Psoas muscle (tissue), 8 donors: ENCODE measurements around the gene CLASRP. TPM values are rescaled to one million over a fixed set of nuclear protein-coding genes. Genes with fewer than 3 reads are reported as not detected.
"Not testable (repeated sequence)": the region's sequence is repeated elsewhere in the genome, so short reads cannot be mapped to it uniquely, and the experiment has no call there.

Experiments
- ATAC-seq, 4 donors: fragments of 200-7000 bp; cut with Tn5 transposase; one replicate each; pipeline ENCODE4 v1.9.1; 2020; ENCODE audit warnings: moderate library complexity in 3 of 4, mild to moderate bottlenecking in 2 of 4
- DNase-seq, 2 donors: peaks; one replicate each; pipeline ENCODE4 v3.0.0-alpha.2; 2020
- H3K27ac ChIP-seq: fragments of 200-600 bp; one replicate; pipeline ENCODE4 v1.8.0; 2022
- H3K27me3 ChIP-seq, 3 donors: fragments of 200-600 bp in 1 of 3; one replicate each; pipeline versions ENCODE4 v1.6.1 to v1.8.0; 2013 to 2022; ENCODE audit warnings: low read length in 2 of 3, mild to moderate bottlenecking in 2 of 3, moderate library complexity in 1 of 3; ENCODE audit not compliant: insufficient read depth in 3 of 3
- H3K36me3 ChIP-seq, 2 donors: fragments of 200-600 bp in 1 of 2; one replicate each; pipeline versions ENCODE4 v1.6.1 to v1.8.0; 2013 to 2022; ENCODE audit warnings: low read depth in 1 of 2, mild to moderate bottlenecking in 1 of 2, moderate library complexity in 1 of 2; ENCODE audit not compliant: insufficient read depth in 1 of 2
- H3K4me1 ChIP-seq: fragments of 200-600 bp; one replicate; pipeline ENCODE4 v1.8.0; 2022
- H3K4me3 ChIP-seq: fragments of 200-600 bp; one replicate; pipeline ENCODE4 v1.8.0; 2022; ENCODE audit warnings: mild to moderate bottlenecking
- H3K9me3 ChIP-seq: fragments of 200-600 bp; one replicate; pipeline ENCODE4 v1.8.0; 2022
- WGBS, 3 donors: extraction: QIAGEN DNeasy Blood & Tissue Kit; methylation state at CpG; one replicate each; pipeline versions ENCODE4 v1.1.6 to v1.1.7; 2013; 5-methylcytosine and 5-hydroxymethylcytosine counted together
- intact Hi-C, 2 donors: fragments of 100-400 bp; cut with DNase I; formaldehyde crosslinking; loops; one replicate each; pipeline versions ENCODE4 v1.11.0 to v1.14.2; 2022
- polyA plus RNA-seq, 3 donors: library from polyadenylated mRNA; stranded (reverse); fragments of 200-250 nt; gene quantifications; one replicate each; pipeline ENCODE4 v1.2.3, GENCODE V29; 2013
- total RNA-seq, 4 donors: library from RNA; stranded (reverse); fragmentation: NEBNext Ultra II Directional in 2 of 4; extraction: Animal tissue kit (Norgen Biotek cat#: 25700) in 2 of 4; gene quantifications; one replicate each; pipeline versions ENCODE4 v1.2.1 to v1.2.4, GENCODE V29; 2021 to 2023
- TF ChIP-seq, protein P1 (sequence below): fragments of 200-600 bp; IDR thresholded peaks from one replicate; pipeline ENCODE4 v1.8.0; 2022; ENCODE audit warnings: antibody characterized with exemption
- donor health status: healthy with polysubstance abuse.
- donor health status: DM: no; HTN: no; CAD: no; lungs with moderate emphysema.
- donor health status: Bipolar disorder and iron deficiency.
- donor health status: healthy.
- donor health status: DM: yes; HTN: yes; CAD: no.
- donor health status: DM: no; HTN: no; CAD: no.
- donor health status: DM: no; HTN: no; CAD: no.
- donor health status: DM: yes; HTN: yes; CAD: no.

CLASRP gene
- total and polyA plus RNA-seq, 7 donors: 30.8 to 65.9 (median 37.4) TPM

DNA sequence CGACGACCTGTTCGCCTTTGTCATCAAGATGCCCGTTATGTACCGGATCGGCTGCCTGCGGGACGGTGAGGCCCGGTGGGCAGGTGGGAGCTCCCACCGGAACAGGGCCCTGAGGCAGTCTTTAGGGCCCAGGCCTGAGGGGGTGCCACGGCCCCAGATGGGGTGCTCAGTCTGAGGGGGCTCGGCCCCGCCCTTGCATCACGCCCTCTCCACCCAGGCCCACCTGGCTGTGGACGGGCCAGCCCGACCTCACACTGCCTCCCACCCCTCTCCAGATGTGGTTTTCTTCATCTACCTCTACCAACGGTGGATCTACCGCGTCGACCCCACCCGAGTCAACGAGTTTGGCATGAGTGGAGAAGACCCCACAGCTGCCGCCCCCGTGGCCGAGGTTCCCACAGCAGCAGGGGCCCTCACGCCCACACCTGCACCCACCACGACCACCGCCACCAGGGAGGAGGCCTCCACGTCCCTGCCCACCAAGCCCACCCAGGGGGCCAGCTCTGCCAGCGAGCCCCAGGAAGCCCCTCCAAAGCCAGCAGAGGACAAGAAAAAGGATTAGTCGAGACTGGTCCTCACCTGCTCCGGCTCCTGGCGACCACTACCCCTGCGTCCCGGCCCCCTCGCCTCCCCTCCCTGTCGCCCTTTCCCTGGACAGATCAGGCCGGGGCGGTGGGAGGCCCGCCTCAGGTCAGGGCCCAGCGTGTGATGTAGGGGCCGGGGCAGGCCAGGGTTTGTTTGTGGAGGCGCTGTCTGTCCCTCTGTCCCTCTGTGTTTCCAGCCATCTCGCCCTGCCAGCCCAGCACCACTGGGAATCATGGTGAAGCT, 46.3 kb upstream of the CLASRP start:
- no peaks in the 10 kb centered on the region for H3K4me1 ChIP-seq
- no peaks in the 10 kb centered on the region for H3K9me3 ChIP-seq
- peaks cover 6 to 50% of the 10 kb centered on the region in 2 donors for H3K36me3 ChIP-seq
- no peak for DNase-seq
- 84 to 89% (median 89%) methylated on average over 36 to 44 of the region's 44 CpGs for WGBS, 3 donors
- intact Hi-C loops: no loop called here
- H3K27ac ChIP-seq: no peak overlapping the region
- no peak for ATAC-seq
- no peak overlapping the region for H3K4me3 ChIP-seq
- H3K27me3 ChIP-seq: no peaks in the 10 kb centered on the region
- TF ChIP-seq, protein P1, sequence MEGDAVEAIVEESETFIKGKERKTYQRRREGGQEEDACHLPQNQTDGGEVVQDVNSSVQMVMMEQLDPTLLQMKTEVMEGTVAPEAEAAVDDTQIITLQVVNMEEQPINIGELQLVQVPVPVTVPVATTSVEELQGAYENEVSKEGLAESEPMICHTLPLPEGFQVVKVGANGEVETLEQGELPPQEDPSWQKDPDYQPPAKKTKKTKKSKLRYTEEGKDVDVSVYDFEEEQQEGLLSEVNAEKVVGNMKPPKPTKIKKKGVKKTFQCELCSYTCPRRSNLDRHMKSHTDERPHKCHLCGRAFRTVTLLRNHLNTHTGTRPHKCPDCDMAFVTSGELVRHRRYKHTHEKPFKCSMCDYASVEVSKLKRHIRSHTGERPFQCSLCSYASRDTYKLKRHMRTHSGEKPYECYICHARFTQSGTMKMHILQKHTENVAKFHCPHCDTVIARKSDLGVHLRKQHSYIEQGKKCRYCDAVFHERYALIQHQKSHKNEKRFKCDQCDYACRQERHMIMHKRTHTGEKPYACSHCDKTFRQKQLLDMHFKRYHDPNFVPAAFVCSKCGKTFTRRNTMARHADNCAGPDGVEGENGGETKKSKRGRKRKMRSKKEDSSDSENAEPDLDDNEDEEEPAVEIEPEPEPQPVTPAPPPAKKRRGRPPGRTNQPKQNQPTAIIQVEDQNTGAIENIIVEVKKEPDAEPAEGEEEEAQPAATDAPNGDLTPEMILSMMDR: no peak

- Histone ChIP-seq H3K9me3 (no peaks in the 10 kb centered on the region), H3K4me3 (no peak overlapping the region), H3K27ac (no peak overlapping the region), H3K36me3 (peaks cover 6 to 40% of the 10 kb centered on the region in 2 donors), H3K4me1 (no peaks in the 10 kb centered on the region), H3K27me3 (no peaks in the 10 kb centered on the region)
- ATAC-seq (no peak), DNase-seq (no peak)
- intact Hi-C loops: no loop called here
- WGBS, 3 donors: 55 to 80% (median 59%) methylated on average over 6 of the region's 6 CpGs
- TF ChIP-seq, protein P1: no peak
Measured at GRCh38 chr19:44993526-44993925, 45.3 kb upstream of the CLASRP start.

- H3K27me3 ChIP-seq: no peaks in the 10 kb centered on the region
- no peaks in the 10 kb centered on the region for H3K4me1 ChIP-seq
- TF ChIP-seq, protein P1: no peak
- H3K9me3 ChIP-seq: no peaks in the 10 kb centered on the region
- intact Hi-C loops: no loop called here
- ATAC-seq (peak in 2 of 4 donors; percentile 19 to 44), DNase-seq (no peak)
- WGBS, 3 donors: 61 to 72% (median 61%) methylated on average over 12 of the region's 12 CpGs
- H3K36me3 ChIP-seq: peaks cover 6 to 35% of the 10 kb centered on the region in 2 donors
- no peak overlapping the region for H3K4me3 ChIP-seq
- no peak overlapping the region for H3K27ac ChIP-seq
Measured at GRCh38 chr19:44993926-44994537, 44.8 kb upstream of the CLASRP start.

GRCh38 chr19:44998025-44998424, 40.8 kb upstream of the CLASRP start:
- no peak overlapping the region for H3K27ac ChIP-seq
- no peak for ATAC-seq
- WGBS, 3 donors: 86 to 93% (median 88%) methylated on average over 4 of the region's 4 CpGs
- intact Hi-C loops: no loop called here
- H3K9me3 ChIP-seq: no peaks in the 10 kb centered on the region
- H3K27me3 ChIP-seq: no peaks in the 10 kb centered on the region
- H3K4me3 ChIP-seq: no peak overlapping the region
- no peak for DNase-seq
- peaks cover 0 to 6% of the 10 kb centered on the region in 2 donors for H3K36me3 ChIP-seq
- H3K4me1 ChIP-seq: peaks cover 4% of the 10 kb centered on the region
- TF ChIP-seq, protein P1: no peak

- H3K4me1 ChIP-seq, DNase-seq, H3K27ac ChIP-seq, intact Hi-C loops, H3K4me3 ChIP-seq, H3K9me3 ChIP-seq, H3K27me3 ChIP-seq, ATAC-seq: not testable (repeated sequence)
- peaks cover 0 to 17% of the 10 kb centered on the region in 2 donors for H3K36me3 ChIP-seq
- WGBS, 3 donors: 60 to 72% (median 67%) methylated on average over 12 of the region's 12 CpGs
Measured at GRCh38 chr19:44999131-44999925, 39.5 kb upstream of the CLASRP start.

DNA sequence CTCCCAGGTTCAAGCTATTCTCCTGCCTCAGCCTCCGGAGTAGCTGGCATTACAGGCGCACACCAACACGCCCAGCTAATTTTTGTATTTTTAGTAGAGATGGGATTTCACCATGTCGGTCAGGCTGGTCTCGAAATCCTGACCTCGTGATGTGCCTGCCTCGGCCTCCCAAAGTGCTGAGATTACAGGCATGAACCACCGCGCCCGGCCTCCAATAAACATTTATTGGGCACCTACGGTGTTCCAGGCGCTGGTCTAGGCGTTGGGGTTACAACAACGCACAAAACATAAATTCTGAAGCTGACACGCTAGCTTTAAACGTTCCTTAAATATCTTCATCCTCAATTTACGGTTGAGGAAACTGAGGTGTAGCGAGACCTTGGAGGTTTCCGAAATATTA, 38.2 kb upstream of the CLASRP start:
- not testable (repeated sequence) for H3K4me1 ChIP-seq, DNase-seq, ATAC-seq, H3K27me3 ChIP-seq, H3K9me3 ChIP-seq
- H3K36me3 ChIP-seq: peaks cover 0 to 30% of the 10 kb centered on the region in 2 donors
- intact Hi-C loops: loop anchor here in 1 of 2 donors (2.0 kb wide), 1 partner anchor 46 kb away; the partner anchor contains the start of gene CLPTM1
- peak overlapping the region; percentile 99 for H3K27ac ChIP-seq
- peak overlapping the region; percentile 83 for H3K4me3 ChIP-seq
- WGBS, 3 donors: 53 to 61% (median 55%) methylated on average over 19 of the region's 19 CpGs
